HUDEP-2 (cell line): ENCODE results near the gene CPPED1.

Source experiments
- DNase-seq, 76 experiments: peaks; one replicate each; lab custom pipeline; 2025; ENCODE audit not compliant: unreplicated experiment in 76 of 76; lab: John Stamatoyannopoulos, UW

The CPPED1 gene

DNA sequence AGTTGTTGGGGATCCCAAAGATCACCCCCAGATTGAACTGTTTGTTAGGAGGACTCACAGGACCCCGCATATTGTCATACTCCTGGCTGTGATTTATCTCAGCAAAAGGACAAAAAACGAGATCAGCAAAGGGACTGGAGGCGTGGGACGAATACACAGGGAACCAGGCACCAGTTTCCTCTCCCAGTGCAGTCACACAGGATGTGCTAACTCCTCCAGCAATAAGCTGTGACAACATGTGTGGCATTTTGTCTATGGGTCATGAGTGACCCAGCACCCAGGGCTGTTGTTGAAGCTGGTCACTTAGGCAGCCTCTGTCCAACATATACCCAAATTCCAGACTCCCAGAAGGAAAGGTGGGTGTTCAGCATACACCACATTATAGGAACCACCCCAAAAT, 60.9 kb downstream of the CPPED1 start:
- DNase-seq, result no peak

DNA sequence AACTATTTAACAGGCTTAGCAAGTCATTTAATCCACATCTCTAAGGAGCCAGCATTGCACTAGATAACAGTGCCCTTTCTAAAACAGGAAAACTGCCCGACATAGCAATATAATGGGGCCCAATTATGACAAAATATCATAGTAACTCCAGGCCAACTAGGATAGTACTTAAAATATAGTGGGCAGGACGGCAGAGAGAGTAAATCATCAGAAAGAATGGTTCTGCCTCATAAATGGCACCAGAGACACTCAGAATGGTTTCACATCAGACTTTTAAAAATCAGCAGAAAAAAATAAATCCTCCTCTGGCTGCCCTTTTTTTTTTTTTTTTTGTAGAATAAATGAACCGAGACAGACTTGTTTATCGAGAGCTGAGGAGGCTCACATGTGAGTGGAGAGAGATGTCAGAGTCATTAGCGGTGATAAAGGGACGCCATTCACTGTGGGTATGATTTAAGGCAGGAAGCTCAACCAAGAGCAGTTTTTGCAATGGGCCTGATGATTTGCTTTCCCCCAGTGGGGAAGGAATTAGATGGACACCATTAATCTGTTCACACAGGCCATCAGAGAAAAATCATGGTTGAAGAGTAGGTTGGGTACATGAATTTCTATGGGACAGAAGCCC, 62.6 kb downstream of the CPPED1 start:
- DNase-seq, result no peak

DNA sequence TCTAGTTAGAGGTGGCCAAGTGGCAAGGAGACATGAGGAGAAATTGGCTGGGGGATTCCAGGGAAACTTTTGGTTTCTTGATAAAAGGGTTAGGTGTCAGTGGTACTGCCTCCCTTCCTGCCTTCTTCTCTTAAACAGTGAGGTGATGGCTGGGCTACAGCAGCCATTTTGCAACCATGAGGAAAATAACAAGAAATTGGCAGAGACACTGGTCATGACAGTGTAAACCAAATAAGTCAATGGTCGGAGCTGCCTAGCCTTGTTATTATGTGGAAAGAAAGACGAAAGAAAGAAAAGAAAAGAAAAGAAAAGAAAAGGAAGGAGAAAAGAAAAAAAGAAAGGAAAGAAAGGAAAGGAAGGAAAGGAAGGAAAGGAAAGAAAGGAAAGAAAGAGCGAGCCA, 63.9 kb downstream of the CPPED1 start:
- DNase-seq, result no peak

DNA sequence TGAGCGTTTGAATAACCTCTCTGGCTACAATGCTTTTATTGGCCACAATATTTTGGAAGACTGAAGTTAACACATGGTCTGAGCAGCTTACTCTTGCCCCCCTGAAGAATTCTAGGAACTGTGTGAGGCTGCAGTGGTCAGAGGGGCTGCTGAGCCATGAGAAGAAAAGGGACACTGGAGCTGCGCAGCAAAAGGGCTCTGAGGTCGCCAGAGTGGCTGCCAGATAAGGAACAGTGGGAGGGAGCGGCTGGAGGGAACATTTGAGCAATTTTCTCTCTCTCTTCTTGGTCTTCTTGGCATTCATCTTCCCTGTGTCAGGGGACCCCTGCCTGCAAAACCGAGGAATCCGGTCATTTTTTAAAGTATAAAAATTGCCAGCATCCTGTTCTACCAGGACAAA, 66.1 kb downstream of the CPPED1 start:
- no peak for DNase-seq

DNA sequence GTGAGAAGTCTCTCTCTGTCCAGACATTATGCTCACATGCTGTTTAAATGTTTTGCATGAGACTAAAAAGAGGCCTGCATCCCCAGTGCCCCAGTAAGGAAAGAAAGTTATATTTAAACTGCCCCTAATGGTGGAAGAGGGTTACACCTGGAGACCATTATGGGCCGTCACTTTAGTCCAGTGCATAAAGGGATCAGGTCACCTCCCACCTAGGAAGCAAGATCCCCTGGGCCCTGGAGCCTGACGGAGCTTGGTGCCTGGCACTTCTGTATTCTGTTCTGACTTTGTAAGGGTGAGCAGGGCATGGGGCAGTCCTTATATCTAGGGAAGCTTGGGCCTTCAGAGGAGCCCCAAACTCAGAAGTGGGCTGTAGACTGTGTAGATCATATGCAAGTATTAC, 67.9 kb downstream of the CPPED1 start:
- no peak for DNase-seq

DNA sequence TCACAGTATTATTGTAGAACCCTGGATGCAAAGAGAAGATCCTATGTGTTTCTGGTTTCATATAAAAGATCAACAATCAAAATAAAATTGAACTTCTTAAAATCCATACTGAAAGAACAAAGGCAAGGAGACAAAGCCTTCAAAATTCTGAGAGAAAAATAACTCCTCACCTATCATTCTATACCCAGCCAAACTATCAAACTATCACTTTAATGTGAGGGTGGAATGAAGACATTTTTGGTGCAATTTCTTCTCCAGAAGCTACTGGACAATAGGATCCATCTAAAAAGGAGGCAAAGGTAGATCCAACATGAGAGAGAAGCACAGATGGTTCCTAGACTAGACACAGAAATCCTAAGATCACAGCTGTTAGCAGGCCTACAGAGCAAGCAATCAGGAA, 71.1 kb downstream of the CPPED1 start:
- no peak for DNase-seq

DNA sequence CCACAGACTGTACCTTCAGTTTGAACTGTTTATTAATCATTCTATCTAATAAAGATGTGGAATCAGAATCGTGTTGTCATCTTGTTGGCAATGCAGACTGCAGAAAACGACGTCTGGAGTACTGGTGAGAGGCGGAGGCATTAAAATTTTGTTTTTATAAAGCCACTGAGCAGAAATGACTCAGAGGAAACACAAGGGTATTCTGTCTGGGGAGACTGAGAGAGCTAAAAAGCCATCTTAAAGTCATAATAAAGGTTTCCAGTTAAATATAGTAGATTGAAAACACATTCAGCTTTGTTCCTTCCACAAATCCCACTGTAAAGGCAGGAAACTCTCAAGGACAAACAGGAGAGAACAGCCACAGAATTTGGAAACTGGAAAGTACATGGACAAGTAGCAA, 74.2 kb downstream of the CPPED1 start:
- no peak for DNase-seq

DNA sequence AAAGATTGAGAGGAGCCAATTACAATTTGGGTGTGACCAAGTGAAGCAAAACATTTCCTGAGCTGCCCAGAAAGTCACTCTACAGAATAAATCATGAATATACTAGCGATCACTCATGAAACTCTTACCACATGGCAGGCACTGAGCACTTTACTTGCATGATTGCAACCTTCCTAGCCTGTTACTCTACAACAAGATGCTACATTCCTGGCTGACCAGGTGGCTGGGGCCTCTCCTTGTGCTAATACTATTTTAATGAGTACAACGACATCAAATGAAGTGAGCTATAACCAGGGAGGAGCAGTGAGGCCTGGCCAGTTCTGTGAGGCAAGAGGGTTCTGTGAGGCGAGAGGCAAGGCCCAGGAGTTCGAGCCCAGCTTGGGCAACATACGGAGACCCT, 75.2 kb downstream of the CPPED1 start:
- no peak for DNase-seq

DNA sequence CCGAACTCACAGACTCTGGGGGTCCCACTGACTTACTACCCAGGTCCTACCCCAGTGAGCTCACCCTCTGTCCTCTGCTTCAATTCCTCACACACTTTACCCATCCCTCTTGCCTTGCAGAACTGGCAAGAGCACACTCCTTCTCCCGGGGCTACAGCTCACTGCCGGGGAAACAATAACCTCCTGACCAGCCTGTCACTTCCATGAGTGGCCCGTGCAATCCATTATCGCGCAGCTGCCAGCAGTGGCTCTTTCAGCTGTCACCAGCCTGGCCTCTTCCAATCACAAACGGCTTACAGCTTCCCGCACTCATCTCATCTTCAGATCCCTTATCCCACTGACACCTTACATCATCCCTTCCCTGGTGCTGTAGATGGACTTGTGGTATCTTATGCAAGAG, 79.5 kb downstream of the CPPED1 start:
- DNase-seq, result no peak

DNA sequence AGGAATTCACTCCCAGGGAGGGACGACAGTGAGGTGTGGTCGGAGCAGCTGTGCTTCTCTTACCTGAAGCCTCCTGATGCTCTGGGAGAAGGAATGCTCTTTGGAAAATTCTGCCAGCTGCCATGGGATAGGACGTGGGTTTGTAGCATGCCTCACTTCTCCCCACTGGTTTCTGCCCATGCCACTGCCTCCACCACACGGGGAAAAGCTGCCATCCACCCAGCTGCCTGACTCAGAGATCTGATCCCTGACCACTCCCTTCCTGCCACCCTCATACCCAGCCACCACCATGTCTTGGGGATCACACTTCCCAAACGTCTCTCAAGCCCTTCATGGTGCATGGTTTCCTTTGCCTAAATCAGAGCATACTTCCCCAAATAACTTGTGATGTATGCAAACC, 80.0 kb downstream of the CPPED1 start:
- no peak for DNase-seq

DNA sequence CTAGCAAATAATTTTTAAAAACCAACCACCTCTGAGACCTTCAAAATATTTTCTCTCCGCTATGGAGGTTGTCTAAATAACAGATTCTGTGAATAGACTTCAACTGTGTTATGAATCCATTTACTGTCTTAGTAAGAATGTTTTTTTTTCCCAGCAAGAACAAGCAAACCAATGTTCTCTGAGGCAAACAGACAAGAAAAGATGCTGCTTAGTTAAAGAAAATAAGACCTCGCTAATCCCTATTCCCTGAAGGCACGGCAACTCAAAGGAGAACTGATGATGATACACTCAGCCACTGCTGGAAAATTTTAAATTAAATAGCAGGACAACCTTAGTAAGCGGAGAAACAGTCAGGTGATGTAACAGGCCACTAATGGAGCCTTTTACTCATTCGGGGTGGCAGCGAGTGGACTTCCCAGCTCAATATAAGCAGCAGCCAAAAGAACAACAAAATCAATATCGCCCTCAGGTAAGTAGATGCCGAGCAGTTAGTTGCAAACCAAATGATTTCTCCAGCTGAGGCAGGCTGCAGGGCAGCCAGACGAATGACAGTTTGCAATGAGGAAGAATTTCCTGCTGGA, 81.8 kb downstream of the CPPED1 start:
- no peak for DNase-seq

DNA sequence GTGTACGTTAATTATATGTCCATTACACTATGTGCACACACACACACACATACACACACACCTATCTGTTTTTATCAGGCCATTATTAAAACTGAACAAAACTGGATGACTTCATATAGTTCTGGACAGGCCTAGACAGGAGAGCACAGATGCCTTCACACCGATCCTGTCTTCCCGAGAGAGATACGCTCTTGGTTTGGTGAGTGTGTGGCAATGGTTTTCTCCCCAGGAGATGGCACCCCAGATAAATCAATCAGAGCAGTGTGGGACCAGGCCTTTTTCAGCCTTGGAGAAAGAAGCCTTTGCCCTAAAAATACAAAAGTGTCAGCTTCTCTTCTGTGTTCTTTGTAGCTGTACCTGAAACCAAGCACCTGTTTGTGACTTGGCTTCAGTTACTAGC, 83.7 kb downstream of the CPPED1 start:
- no peak for DNase-seq

DNA sequence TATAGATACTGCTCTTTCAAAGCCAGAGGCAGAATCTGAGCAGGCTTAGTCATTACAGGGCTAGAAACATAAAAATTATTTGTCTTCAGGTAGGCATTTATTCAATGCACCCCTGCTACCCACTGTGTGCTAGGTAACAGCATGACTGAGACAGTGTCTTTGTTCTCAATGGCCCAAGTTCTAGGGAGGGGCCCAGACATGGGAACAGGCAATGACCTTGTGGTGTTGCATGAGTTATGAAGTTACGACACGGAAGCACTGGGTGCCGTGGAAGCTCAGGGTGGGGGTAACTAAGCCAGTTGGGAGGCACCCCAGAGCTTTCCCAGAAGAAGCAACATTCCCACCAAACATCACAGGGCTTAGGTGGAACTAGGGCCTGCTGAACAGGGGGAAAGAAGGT, 87.0 kb downstream of the CPPED1 start:
- no peak for DNase-seq

DNA sequence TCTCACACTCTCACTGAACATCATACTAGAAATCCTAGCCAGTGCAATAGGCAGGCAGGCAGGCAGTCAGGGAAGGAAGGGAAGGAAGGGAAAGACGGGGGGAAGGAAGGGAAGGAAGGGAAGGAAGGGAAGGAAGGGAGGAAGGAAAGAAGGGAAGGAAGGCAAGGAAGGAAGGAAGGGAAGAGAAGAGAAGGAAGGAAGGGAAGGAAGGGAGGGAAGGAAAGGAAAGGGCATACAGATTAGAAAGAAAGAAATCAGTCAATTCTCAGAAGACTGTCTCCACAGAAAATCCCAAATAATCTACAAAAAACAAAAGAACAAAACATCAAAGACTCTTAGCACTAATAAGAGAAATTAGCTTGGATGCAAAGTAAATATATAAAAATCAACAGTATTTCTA, 93.9 kb downstream of the CPPED1 start:
- DNase-seq, result no peak

DNA sequence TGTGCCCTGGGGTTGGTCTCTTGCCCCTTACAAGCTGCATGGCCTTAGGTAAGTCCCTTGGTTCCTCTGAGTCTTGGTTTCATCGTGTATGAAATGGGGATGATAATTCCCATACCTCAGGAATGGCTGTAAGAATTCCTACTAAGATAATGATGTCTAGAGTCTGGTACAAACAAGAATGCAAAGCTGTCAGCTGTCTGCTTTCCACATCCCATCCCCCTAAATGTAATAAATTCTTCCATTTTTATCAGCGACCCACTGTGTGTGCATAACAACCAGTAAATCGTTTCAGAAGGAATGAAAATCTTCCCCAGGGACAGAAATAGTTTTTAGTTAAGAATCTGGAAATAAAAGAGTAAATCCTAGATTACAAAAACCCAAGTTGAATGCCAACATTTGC, 95.4 kb downstream of the CPPED1 start:
- DNase-seq, result no peak

DNA sequence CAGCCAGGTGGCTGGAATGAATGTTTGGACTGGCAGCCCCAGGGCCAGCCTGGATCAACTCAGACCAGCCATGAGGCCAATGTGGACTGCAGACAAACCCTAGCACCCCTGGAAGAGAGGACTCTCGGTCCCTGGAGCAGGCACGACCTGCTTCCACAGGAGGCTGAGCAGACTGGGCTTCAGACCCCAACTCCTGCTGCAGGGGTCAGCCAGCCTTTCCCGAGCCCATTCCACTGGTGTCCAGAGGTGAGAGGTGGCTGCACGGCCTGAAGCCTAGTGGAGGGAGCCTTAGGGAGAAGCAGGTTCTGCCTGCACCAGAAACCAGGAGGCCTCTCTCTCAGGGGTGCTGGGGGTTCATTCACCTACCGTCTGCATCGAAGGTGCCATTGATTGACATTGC, 97.1 kb downstream of the CPPED1 start:
- DNase-seq, result no peak

DNA sequence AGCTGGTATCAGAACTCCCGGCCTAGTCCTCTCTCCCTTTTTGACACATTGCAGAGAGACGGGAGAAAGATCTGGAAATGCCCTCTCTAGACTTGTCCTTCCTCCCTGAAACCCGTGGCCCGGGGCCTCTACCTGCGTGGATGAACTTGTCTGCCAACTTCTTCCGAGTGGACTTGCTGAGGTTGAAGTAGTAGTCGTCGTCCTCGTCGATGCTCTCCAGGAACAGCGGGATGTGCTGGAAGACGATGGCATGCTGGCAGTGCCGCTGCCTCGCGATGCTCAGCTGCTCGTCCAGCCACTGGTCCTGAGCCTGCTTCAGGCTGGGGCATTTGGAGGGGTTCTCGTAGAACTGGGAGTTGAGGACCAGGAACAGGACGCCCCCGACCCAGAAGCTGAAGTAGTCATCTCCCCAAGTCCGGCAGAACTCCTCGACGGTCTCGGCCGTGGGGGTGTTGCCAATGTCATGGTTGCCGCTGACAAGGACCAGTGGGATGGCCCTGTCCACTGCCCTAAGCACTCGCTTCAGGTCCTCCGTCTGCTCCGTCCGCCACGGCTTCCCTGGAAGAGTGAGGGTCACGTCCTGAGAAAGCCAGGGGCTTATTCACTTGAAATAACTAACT, 99.1 kb downstream of the CPPED1 start:
- no peak for DNase-seq

DNA sequence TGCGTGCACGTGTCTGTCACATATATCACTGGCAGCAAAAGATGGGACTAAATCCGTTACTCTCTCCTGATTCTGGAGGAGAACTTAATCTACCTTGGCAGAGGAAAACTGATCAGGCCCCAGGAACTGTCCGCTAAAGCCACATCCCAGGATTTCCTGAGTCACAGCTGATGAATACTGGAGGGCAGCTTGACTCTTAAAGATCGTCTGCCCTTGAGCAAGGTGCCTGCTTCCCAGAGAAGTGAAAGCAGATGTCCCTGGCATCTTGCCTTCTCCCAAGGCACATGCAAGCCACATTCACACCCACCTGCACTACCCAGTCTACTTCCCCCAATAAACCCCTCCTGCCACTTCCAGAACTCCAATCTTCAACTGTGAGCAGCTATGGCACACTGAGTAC, 99.8 kb downstream of the CPPED1 start:
- DNase-seq, result no peak

DNA sequence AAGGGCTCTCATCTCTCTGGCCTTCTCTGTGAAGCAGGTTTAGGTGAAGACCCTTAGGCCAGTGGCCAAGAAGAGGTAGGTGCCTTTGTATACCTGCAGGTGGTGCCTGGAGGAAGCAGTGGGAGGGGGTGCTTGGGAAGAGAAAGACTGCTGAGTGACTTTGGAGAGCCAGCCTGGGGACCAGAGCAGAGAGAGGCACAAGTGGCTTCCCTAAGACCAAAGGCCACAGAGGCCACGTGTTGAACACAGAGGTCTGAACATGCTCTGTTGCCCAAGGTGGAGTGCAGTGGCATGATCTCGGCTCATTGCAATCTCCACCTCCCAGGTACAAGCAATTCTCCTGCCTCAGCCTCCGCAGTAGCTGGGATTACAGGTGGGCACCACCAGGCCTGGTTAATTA, 103.5 kb downstream of the CPPED1 start:
- DNase-seq, result no peak

DNA sequence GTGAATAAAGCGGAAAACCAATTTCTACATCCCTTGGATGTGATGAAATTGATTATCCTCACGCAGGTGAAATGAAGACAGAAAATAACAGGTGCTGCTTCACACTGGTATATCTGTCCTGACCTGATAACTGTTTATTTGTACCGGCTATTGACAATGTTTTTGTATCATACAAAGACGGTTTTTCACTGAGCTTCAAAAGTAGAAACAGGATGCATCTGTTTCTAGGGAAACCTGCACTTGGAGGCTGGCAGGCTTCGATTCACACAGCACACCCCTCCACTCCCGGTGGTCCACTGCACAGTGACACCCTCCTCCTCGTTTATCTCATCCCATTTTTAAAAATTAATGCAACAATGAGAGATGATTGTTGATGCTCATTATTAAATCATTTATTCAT, 104.5 kb downstream of the CPPED1 start:
- no peak for DNase-seq

DNA sequence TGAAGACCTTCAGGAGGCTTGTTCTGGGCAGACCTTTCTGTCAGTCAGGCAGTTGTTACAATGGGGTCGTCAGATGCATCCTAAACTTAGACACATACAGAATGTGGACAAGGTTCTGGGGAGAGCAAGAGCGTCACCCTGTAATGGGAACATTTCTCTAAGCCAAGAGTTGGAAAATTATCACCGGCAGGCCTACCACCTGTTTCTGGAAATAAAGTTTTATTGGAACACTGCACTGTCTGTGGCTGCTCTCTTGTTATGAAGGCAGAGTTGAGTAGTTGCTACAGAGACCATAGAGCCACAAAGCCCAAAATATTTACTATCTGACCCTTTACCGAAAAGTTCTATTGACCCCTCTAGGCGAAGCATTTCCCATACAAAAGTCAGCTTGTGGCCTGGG, 106.2 kb downstream of the CPPED1 start:
- no peak for DNase-seq

DNA sequence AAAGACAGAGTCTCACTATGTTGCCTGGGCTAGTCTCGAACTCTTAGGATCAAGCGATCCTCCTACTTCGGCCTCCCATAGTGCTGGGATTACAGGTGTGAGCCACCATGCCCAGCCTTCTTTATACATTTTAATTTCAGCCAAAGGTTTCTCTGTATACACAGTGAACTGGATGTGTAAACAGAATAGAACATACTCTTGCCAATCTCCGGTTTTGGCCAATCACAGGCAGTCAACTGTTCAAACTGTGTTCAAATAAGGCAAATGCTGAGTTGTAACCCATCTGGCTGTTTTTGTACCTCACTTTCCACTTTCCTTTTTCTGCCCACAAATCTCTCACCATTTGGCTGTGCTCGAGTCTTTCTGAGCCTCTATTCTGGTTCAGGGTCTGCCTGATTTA, 108.2 kb downstream of the CPPED1 start:
- DNase-seq, result no peak

DNA sequence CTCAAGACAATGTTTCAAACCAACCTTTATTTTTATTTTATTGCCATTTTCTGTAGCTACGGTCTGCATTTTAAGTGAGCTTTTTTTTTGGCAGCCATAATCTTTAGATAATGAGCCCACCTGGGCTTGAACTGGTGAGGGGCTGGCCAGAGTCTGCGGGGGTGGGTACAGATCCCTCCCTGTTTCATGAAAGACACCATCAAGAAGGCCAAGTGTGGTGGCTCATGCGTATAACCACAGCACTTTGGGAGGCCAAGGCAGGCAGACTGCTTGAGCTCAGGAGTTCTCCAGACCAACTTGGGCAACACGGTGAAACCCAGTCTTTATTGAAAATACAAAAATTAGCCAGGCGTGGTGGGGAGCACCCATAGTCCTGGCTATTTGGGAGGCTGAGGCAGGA, 113.7 kb downstream of the CPPED1 start:
- DNase-seq, result no peak
